CD14-positive monocyte (primary cell): ENCODE results near the gene NDUFS2. TPM values are rescaled to one million over a fixed set of nuclear protein-coding genes. Genes with fewer than 3 reads are reported as not detected.

Source experiments
- DNase-seq, 3 donors: peaks; one replicate each; pipeline ENCODE4 v3.0.0-alpha.2; 2011 to 2022
- H2AFZ ChIP-seq: 2 replicates; pipeline ENCODE4 v1.6.0; 2012; ENCODE audit warnings: mild to moderate bottlenecking, low read depth, low read length, inconsistent platforms; ENCODE audit not compliant: insufficient read depth, poor library complexity, severe bottlenecking
- H3K27ac ChIP-seq, 2 donors: 1 replicate in 1 of 2; 2 replicates in 1 of 2; pipeline ENCODE4 v1.5.1; 2012 to 2013; ENCODE audit warnings: low read length in 2 of 2, control low read depth in 1 of 2, inconsistent platforms in 1 of 2, low read depth in 1 of 2, mild to moderate bottlenecking in 1 of 2
- H3K27me3 ChIP-seq, 2 donors: one replicate each; pipeline versions ENCODE4 v1.6.0 to v1.6.1; 2011 to 2013; ENCODE audit warnings: low read length in 2 of 2; ENCODE audit not compliant: control insufficient read depth in 2 of 2, insufficient read depth in 2 of 2
- H3K36me3 ChIP-seq, 2 donors: replicated peaks in 1 of 2; 1 replicate in 1 of 2; 2 replicates in 1 of 2; pipeline versions ENCODE4 v1.5.1 to v1.6.1; 2012 to 2013; ENCODE audit warnings: low read length in 2 of 2, control low read depth in 1 of 2, inconsistent platforms in 1 of 2, mild to moderate bottlenecking in 1 of 2; ENCODE audit not compliant: insufficient read depth in 2 of 2, control insufficient read depth in 1 of 2
- H3K4me1 ChIP-seq, 2 donors: 1 replicate in 1 of 2; 2 replicates in 1 of 2; pipeline versions ENCODE4 v1.5.1 to v1.6.1; 2012 to 2013; ENCODE audit warnings: low read length in 2 of 2, control low read depth in 1 of 2, inconsistent platforms in 1 of 2, mild to moderate bottlenecking in 1 of 2, moderate library complexity in 1 of 2; ENCODE audit not compliant: insufficient read depth in 2 of 2, control insufficient read depth in 1 of 2
- H3K4me2 ChIP-seq: replicated peaks from 2 replicates; pipeline ENCODE3; 2012; ENCODE audit warnings: low read length, moderate library complexity, mild to moderate bottlenecking; ENCODE audit not compliant: poor library complexity, severe bottlenecking; ENCODE audit errors: extremely low read depth
- H3K4me3 ChIP-seq, 3 experiments: fragments of 200-600 bp in 1 of 3; sonication (generic) in 1 of 3; replicated peaks in 1 of 3; 1 replicate in 2 of 3; 2 replicates in 1 of 3; pipeline ENCODE4 v1.5.1; 2011 to 2013; ENCODE audit warnings: low read length in 3 of 3, mild to moderate bottlenecking in 3 of 3, control low read depth in 2 of 3, low read depth in 2 of 3, inconsistent platforms in 1 of 3, moderate library complexity in 1 of 3
- H3K79me2 ChIP-seq: 2 replicates; pipeline ENCODE4 v1.6.0; 2012; ENCODE audit warnings: mild to moderate bottlenecking, control low read depth, inconsistent platforms, low read length, moderate library complexity; ENCODE audit not compliant: insufficient read depth
- H3K9ac ChIP-seq: 2 replicates; pipeline ENCODE4 v1.6.0; 2017; ENCODE audit warnings: low read length, mild to moderate bottlenecking; ENCODE audit not compliant: insufficient read depth, poor library complexity, severe bottlenecking
- H3K9me3 ChIP-seq, 2 donors: replicated peaks in 1 of 2; 1 replicate in 1 of 2; 2 replicates in 1 of 2; pipeline versions ENCODE4 v1.5.1 to v1.6.1; 2012 to 2013; ENCODE audit warnings: low read length in 2 of 2, control low read depth in 1 of 2; ENCODE audit not compliant: control insufficient read depth in 1 of 2, insufficient read depth in 1 of 2
- H4K20me1 ChIP-seq: 2 replicates; pipeline ENCODE4 v1.6.0; 2012; ENCODE audit warnings: mild to moderate bottlenecking, low read length, control low read depth, moderate library complexity; ENCODE audit not compliant: insufficient read depth
- H3K27ac Mint-ChIP-seq, 7 donors: one replicate each; pipeline ENCODE4 v1.8.0; 2020; ENCODE audit warnings: mild to moderate bottlenecking in 7 of 7, mixed read lengths in 7 of 7, moderate library complexity in 6 of 7, inconsistent platforms in 2 of 7
- H3K27me3 Mint-ChIP-seq, 3 donors: one replicate each; pipeline ENCODE4 v1.8.0; 2021 to 2022; ENCODE audit warnings: low read depth in 3 of 3, mild to moderate bottlenecking in 3 of 3, mixed read lengths in 3 of 3, moderate library complexity in 3 of 3, inconsistent platforms in 1 of 3
- H3K36me3 Mint-ChIP-seq, 2 donors: one replicate each; pipeline ENCODE4 v1.8.0; 2020; ENCODE audit warnings: mixed read lengths in 2 of 2, inconsistent platforms in 1 of 2, mild to moderate bottlenecking in 1 of 2
- H3K4me1 Mint-ChIP-seq: one replicate; pipeline ENCODE4 v1.8.0; 2020; ENCODE audit warnings: mild to moderate bottlenecking, mixed read lengths
- H3K4me3 Mint-ChIP-seq, 2 donors: one replicate each; pipeline ENCODE4 v1.8.0; 2020; ENCODE audit warnings: mild to moderate bottlenecking in 2 of 2, mixed read lengths in 2 of 2, moderate library complexity in 1 of 2
- H3K9me3 Mint-ChIP-seq, 7 donors: one replicate each; pipeline ENCODE4 v1.8.0; 2020 to 2022; ENCODE audit warnings: mixed read lengths in 7 of 7, mild to moderate bottlenecking in 6 of 7, moderate library complexity in 6 of 7, inconsistent platforms in 2 of 7
- CTCF ChIP-seq: fragments of 200-600 bp; IDR thresholded peaks from one replicate; pipeline ENCODE4 v1.8.0; 2022; ENCODE audit warnings: antibody characterized with exemption, mild to moderate bottlenecking
- WGBS: methylation state at CpG from one replicate; pipeline ENCODE4 v1.1.5; 2013; ENCODE audit warnings: missing lambda C conversion rate; ENCODE audit not compliant: insufficient coverage; 5-methylcytosine and 5-hydroxymethylcytosine counted together
- intact Hi-C, 2 donors: fragments of 100-400 bp; cut with micrococcal nuclease; formaldehyde crosslinking; loops; one replicate each; pipeline versions ENCODE4 v1.15.0 to v1.15.1; 2023
- polyA plus RNA-seq, 3 donors: library from polyadenylated mRNA; depleted of rRNA in 1 of 3; unstranded in 2 of 3; stranded (reverse) in 1 of 3; fragments of 300-500 nt in 2 of 3; fragments of >200 nt in 1 of 3; fragmentation: Illumina TruSeq in 2 of 3; gene quantifications; 1 replicate in 2 of 3; 2 replicates in 1 of 3; pipeline ENCODE4 v1.2.3, GENCODE V29; 2012 to 2021

NDUFS2 gene
- polyA plus RNA-seq, 3 donors, result 87.5 to 119 (median 101) TPM

DNA sequence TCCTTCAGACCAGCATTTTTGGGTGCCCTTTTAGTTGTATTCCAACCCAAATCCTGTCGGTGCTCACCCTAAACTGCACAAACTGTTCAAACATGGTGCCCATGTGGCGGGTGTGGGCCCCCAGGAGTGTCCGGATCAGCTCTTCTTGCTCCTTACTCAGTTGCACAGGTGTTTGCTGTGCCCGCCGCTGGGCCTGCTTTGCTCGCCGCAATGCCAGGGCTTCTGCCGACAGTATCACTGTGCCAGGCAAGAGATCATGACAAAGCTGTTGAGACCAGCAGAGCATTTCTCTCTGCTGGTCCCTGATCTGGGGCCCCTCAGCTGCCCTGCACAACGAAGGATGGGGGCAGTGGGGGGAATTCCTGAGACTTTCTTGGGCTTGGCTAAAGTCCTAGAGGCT, 30.9 kb downstream of the NDUFS2 start:
- H3K27me3 ChIP-seq, result no peaks in the 10 kb centered on the region
- no peak overlapping the region for H3K27ac Mint-ChIP-seq
- no peak for TF ChIP-seq CTCF
- H3K9me3 Mint-ChIP-seq, result no peaks in the 10 kb centered on the region
- H3K4me1 Mint-ChIP-seq, result peaks cover 5% of the 10 kb centered on the region
- peaks cover 25 to 30% of the 10 kb centered on the region in 2 donors for H3K36me3 ChIP-seq
- no peak overlapping the region for H3K9ac ChIP-seq
- H4K20me1 ChIP-seq, result no peaks in the 10 kb centered on the region
- H3K4me3 Mint-ChIP-seq, result no peak overlapping the region
- H3K4me2 ChIP-seq, result no peak overlapping the region
- no peaks in the 10 kb centered on the region for H3K9me3 ChIP-seq
- DNase-seq, result no peak
- H3K27me3 Mint-ChIP-seq, result peaks cover 0 to 4% (median 0%) of the 10 kb centered on the region in 3 donors
- no peak overlapping the region for H3K27ac ChIP-seq
- WGBS, result 97% methylated on average over 8 of the region's 9 CpGs
- intact Hi-C loops, result loop anchor here in 1 of 2 donors (5.0 kb wide), 1 partner anchor 59 kb away; no protein-coding TSS in a partner anchor
- H3K4me3 ChIP-seq, result no peak overlapping the region
- H3K4me1 ChIP-seq, result peaks cover 2 to 3% of the 10 kb centered on the region in 2 donors
- no peaks in the 10 kb centered on the region for H3K79me2 ChIP-seq
- peaks cover 26 to 29% of the 10 kb centered on the region in 2 donors for H3K36me3 Mint-ChIP-seq
- H2AFZ ChIP-seq, result no peak overlapping the region

DNA sequence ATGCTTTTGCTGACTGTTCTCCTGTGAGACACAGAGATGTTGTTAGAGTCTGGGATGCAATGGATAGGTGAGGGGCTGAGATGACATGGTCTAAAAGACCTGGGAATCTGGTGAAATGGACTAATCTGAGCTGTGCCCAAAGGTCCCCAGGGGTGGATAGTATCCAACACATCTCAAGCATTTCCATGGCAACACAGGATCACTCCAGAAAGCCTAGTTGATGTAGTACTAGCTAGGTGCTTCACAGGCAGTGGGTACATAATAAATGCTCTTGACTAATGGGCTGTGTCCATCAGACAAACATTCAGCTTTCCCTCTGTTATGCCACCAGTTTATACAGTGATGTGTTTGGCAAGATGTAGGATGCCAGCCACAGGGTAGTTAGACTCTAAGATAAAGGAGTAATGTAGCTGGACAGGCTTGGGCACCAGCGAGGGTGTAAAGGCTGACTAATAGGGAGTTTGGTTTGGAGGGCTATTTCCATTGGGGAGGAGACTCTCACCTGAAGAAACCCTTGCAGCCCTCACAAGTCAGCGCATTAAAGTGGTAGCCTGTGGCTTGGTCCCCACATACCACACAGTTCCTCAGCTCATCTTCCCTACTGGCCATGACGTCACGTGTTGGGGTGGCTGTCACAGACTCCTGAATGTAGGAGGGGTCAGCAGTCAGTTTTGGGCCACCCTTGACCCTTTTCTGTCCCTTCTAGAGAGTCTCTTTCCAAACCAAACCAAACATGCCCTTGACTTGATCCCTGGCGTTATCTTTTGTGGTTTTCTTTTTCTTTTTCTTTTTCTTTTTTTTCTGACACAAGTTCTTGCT, 34.0 kb downstream of the NDUFS2 start:
- Histone ChIP-seq H3K9me3 (no peaks in the 10 kb centered on the region), H3K4me3 (no peak overlapping the region), H2AFZ (no peak overlapping the region), H3K4me1 (no peaks in the 10 kb centered on the region), H3K79me2 (no peaks in the 10 kb centered on the region), H3K4me2 (no peak overlapping the region), H3K27me3 (no peaks in the 10 kb centered on the region), H3K27ac (no peak overlapping the region), H3K36me3 (no peaks in the 10 kb centered on the region), H3K9ac (no peak overlapping the region), H4K20me1 (no peaks in the 10 kb centered on the region)
- Mint-ChIP-seq H3K4me1 (no peaks in the 10 kb centered on the region), H3K36me3 (no peaks in the 10 kb centered on the region), H3K27ac (no peak overlapping the region), H3K4me3 (peak overlapping the region in 1 of 2 donors; percentile 63), H3K27me3 (peaks cover 0 to 6% (median 0%) of the 10 kb centered on the region in 3 donors), H3K9me3 (no peaks in the 10 kb centered on the region)
- intact Hi-C loops, result no loop called here
- no peak for DNase-seq
- TF ChIP-seq CTCF, result no peak
- 76% methylated on average over 3 of the region's 5 CpGs for WGBS
